H9 (cell line): ENCODE measurements around the gene TPD52L1. TPM values are rescaled to one million over a fixed set of nuclear protein-coding genes. Genes with fewer than 3 reads are reported as not detected.
A peak's percentile ranks its signal among the peaks of the same experiment; 100 is the strongest.

Source experiments
- DNase-seq: peaks from one replicate; pipeline ENCODE4 v3.0.0-alpha.2; 2017
- H2AFZ ChIP-seq: one replicate; pipeline ENCODE4 v1.6.1; 2013; ENCODE audit warnings: mild to moderate bottlenecking, low read length, control low read depth, moderate library complexity
- H2AK5ac ChIP-seq: 2 replicates; pipeline ENCODE4 v1.6.1; 2013; ENCODE audit warnings: low read length, control low read depth, mixed read lengths; ENCODE audit not compliant: insufficient read length
- H2BK120ac ChIP-seq: one replicate; pipeline ENCODE4 v1.6.1; 2013; ENCODE audit warnings: low read depth, mild to moderate bottlenecking, low read length, control low read depth, inconsistent platforms; ENCODE audit not compliant: poor library complexity, severe bottlenecking
- H2BK12ac ChIP-seq: 2 replicates; pipeline ENCODE4 v1.6.1; 2013; ENCODE audit warnings: low read length, control low read depth, mixed read lengths, low read depth; ENCODE audit not compliant: insufficient read length
- H2BK15ac ChIP-seq: 2 replicates; pipeline ENCODE4 v1.6.1; 2013; ENCODE audit warnings: low read depth, low read length, control low read depth
- H2BK20ac ChIP-seq: one replicate; pipeline ENCODE4 v1.6.1; 2013; ENCODE audit warnings: low read depth, mild to moderate bottlenecking, low read length, control low read depth, inconsistent platforms; ENCODE audit not compliant: poor library complexity, severe bottlenecking
- H2BK5ac ChIP-seq: 2 replicates; pipeline ENCODE4 v1.6.1; 2013; ENCODE audit warnings: low read length, control low read depth, mixed read lengths; ENCODE audit not compliant: insufficient read length
- H3K14ac ChIP-seq: 2 replicates; pipeline ENCODE4 v1.6.1; 2013; ENCODE audit warnings: low read length, control low read depth; ENCODE audit not compliant: insufficient read depth
- H3K18ac ChIP-seq: 2 replicates; pipeline ENCODE4 v1.6.1; 2013; ENCODE audit warnings: low read depth, mild to moderate bottlenecking, mixed read lengths, low read length, control low read depth; ENCODE audit not compliant: insufficient read length
- H3K23ac ChIP-seq: 2 replicates; pipeline ENCODE4 v1.6.1; 2013; ENCODE audit warnings: low read length, control low read depth, mixed read lengths, low read depth; ENCODE audit not compliant: insufficient read length
- H3K23me2 ChIP-seq: 2 replicates; pipeline ENCODE4 v1.6.1; 2013; ENCODE audit warnings: low read depth, mild to moderate bottlenecking, mixed read lengths, low read length, control low read depth; ENCODE audit not compliant: insufficient read length, poor library complexity, severe bottlenecking
- H3K27ac ChIP-seq: 2 replicates; pipeline ENCODE4 v1.5.1; 2013; ENCODE audit warnings: low read length, control low read depth, mixed read lengths, low read depth; ENCODE audit not compliant: insufficient read length
- H3K27me3 ChIP-seq: 2 replicates; pipeline ENCODE4 v1.6.1; 2013; ENCODE audit warnings: low read length, control low read depth, inconsistent platforms; ENCODE audit not compliant: insufficient read depth
- H3K4ac ChIP-seq: 2 replicates; pipeline ENCODE4 v1.6.1; 2013; ENCODE audit warnings: low read depth, mild to moderate bottlenecking, control low read depth, inconsistent platforms, low read length, moderate library complexity
- H3K4me1 ChIP-seq: 2 replicates; pipeline ENCODE4 v1.6.1; 2013; ENCODE audit warnings: low read length, control low read depth, inconsistent platforms; ENCODE audit not compliant: insufficient read depth
- H3K4me2 ChIP-seq: 2 replicates; pipeline ENCODE4 v1.6.1; 2013; ENCODE audit warnings: low read length, control low read depth, mixed read lengths; ENCODE audit not compliant: insufficient read length, insufficient read depth
- H3K56ac ChIP-seq: 2 replicates; pipeline ENCODE4 v1.6.1; 2013; ENCODE audit warnings: low read depth, mild to moderate bottlenecking, mixed read lengths, low read length, control low read depth; ENCODE audit not compliant: insufficient read length
- H3K79me1 ChIP-seq: 2 replicates; pipeline ENCODE4 v1.6.1; 2013; ENCODE audit warnings: low read depth, mild to moderate bottlenecking, moderate library complexity, low read length, control low read depth, inconsistent platforms; ENCODE audit not compliant: insufficient read depth, poor library complexity, severe bottlenecking
- H3K79me2 ChIP-seq: 2 replicates; pipeline ENCODE4 v1.6.1; 2013; ENCODE audit warnings: low read length, control low read depth, inconsistent platforms; ENCODE audit not compliant: insufficient read depth
- H3K9ac ChIP-seq: 2 replicates; pipeline ENCODE4 v1.6.1; 2013; ENCODE audit warnings: low read length, control low read depth, mixed read lengths; ENCODE audit not compliant: insufficient read length; ENCODE audit errors: extremely low read depth
- H3K9me3 ChIP-seq: one replicate; pipeline ENCODE4 v1.6.1; 2013; ENCODE audit warnings: low read depth, low read length, inconsistent platforms; ENCODE audit not compliant: control insufficient read depth
- H3T11ph ChIP-seq: one replicate; pipeline ENCODE4 v1.6.1; 2013; ENCODE audit warnings: mild to moderate bottlenecking, low read length, control low read depth, inconsistent platforms
- H4K20me1 ChIP-seq: one replicate; pipeline ENCODE4 v1.6.1; 2013; ENCODE audit not compliant: control insufficient read depth, insufficient read length, insufficient read depth
- H4K5ac ChIP-seq: 2 replicates; pipeline ENCODE4 v1.6.1; 2013; ENCODE audit warnings: low read depth, mild to moderate bottlenecking, mixed read lengths, low read length, control low read depth; ENCODE audit not compliant: insufficient read length
- H4K8ac ChIP-seq: replicated peaks from 2 replicates; pipeline ENCODE4 v1.6.1; 2013; ENCODE audit warnings: low read length, control low read depth, mixed read lengths, low read depth; ENCODE audit not compliant: insufficient read length
- H4K91ac ChIP-seq: 2 replicates; pipeline ENCODE4 v1.6.1; 2013; ENCODE audit warnings: low read depth, mild to moderate bottlenecking, moderate library complexity, mixed read lengths, low read length, control low read depth; ENCODE audit not compliant: insufficient read length
- H3K27ac Mint-ChIP-seq, 3 experiments: 2 replicates in 2 of 3; 3 replicates in 1 of 3; pipeline ENCODE4 v1.8.0; 2020 to 2021; ENCODE audit warnings: mixed read lengths in 3 of 3, mild to moderate bottlenecking in 1 of 3, moderate library complexity in 1 of 3
- H3K27me3 Mint-ChIP-seq: 2 replicates; pipeline ENCODE4 v1.8.0; 2021; ENCODE audit warnings: low read depth, mild to moderate bottlenecking, moderate library complexity, mixed read lengths
- H3K36me3 Mint-ChIP-seq, 3 experiments: 2 replicates in 2 of 3; 3 replicates in 1 of 3; pipeline ENCODE4 v1.8.0; 2020 to 2021; ENCODE audit warnings: low read depth in 3 of 3, mixed read lengths in 3 of 3; ENCODE audit not compliant: insufficient read depth in 1 of 3
- H3K4me1 Mint-ChIP-seq, 2 experiments: 2 replicates each; pipeline ENCODE4 v1.8.0; 2020; ENCODE audit warnings: mixed read lengths in 2 of 2
- H3K4me3 Mint-ChIP-seq, 2 experiments: 2 replicates in 1 of 2; 3 replicates in 1 of 2; pipeline ENCODE4 v1.8.0; 2020 to 2021; ENCODE audit warnings: mild to moderate bottlenecking in 2 of 2, mixed read lengths in 2 of 2, moderate library complexity in 1 of 2
- H3K9me3 Mint-ChIP-seq, 2 experiments: 2 replicates in 1 of 2; 3 replicates in 1 of 2; pipeline ENCODE4 v1.8.0; 2020; ENCODE audit warnings: mild to moderate bottlenecking in 2 of 2, mixed read lengths in 2 of 2, moderate library complexity in 1 of 2
- CTCF ChIP-seq: fragments of 200-600 bp; sonication (generic); conservative IDR thresholded peaks from 3 replicates; pipeline ENCODE4 v1.8.0; 2021; ENCODE audit warnings: antibody characterized with exemption, mild to moderate bottlenecking
- total RNA-seq: library from RNA; stranded (reverse); gene quantifications from 2 replicates; pipeline ENCODE4 v1.2.1, GENCODE V29; 2021

Gene TPD52L1
- total RNA-seq, 1 experiment from 2014 or later: 6.6 TPM

- no peak overlapping the region for H4K8ac ChIP-seq
- H3K36me3 Mint-ChIP-seq: peaks cover 8 to 35% (median 13%) of the 10 kb centered on the region in 3 experiments
- no peak overlapping the region for H2BK12ac ChIP-seq
- H3K14ac ChIP-seq: no peak overlapping the region
- no peak overlapping the region for H2BK5ac ChIP-seq
- no peaks in the 10 kb centered on the region for H3K4me1 ChIP-seq
- H3K79me1 ChIP-seq: no peaks in the 10 kb centered on the region
- H3K9me3 Mint-ChIP-seq: peaks cover 27 to 37% of the 10 kb centered on the region in 2 experiments
- no peak overlapping the region for H3K56ac ChIP-seq
- H3K79me2 ChIP-seq: no peaks in the 10 kb centered on the region
- no peak overlapping the region for H3K23ac ChIP-seq
- H3K27me3 Mint-ChIP-seq: no peaks in the 10 kb centered on the region
- DNase-seq: no peak
- no peak overlapping the region for H3K27ac Mint-ChIP-seq
- no peak overlapping the region for H2AK5ac ChIP-seq
- H3K9ac ChIP-seq: no peak overlapping the region
- no peaks in the 10 kb centered on the region for H3K9me3 ChIP-seq
- H3K18ac ChIP-seq: no peak overlapping the region
- no peak overlapping the region for H3T11ph ChIP-seq
- no peak overlapping the region for H2AFZ ChIP-seq
- TF ChIP-seq CTCF: peak; percentile 21; the same call in 1 of the 3 replicates
- H2BK120ac ChIP-seq: no peak overlapping the region
- H4K91ac ChIP-seq: no peak overlapping the region
- H3K23me2 ChIP-seq: no peaks in the 10 kb centered on the region
- no peak overlapping the region for H3K4me3 Mint-ChIP-seq
- H4K20me1 ChIP-seq: no peaks in the 10 kb centered on the region
- H2BK20ac ChIP-seq: no peak overlapping the region
- H4K5ac ChIP-seq: no peak overlapping the region
- no peaks in the 10 kb centered on the region for H3K27me3 ChIP-seq
- H3K4ac ChIP-seq: no peak overlapping the region
- no peak overlapping the region for H2BK15ac ChIP-seq
- no peak overlapping the region for H3K27ac ChIP-seq
- no peak overlapping the region for H3K4me2 ChIP-seq
- H3K4me1 Mint-ChIP-seq: no peaks in the 10 kb centered on the region
These were observed 40.6 kb upstream of the TPD52L1 start for GRCh38 chr6:125112934-125113333.
